ENCODE measurements around the gene QSOX2.
"Not testable (repeated sequence)": the region's sequence is repeated elsewhere in the genome, so short reads cannot be mapped to it uniquely, and the experiment has no call there.

QSOX2 gene

GRCh38 chr9:136268318-136268717 lies 22.7 kb upstream of the QSOX2 start:
- Histone ChIP-seq H3F3A (ENCODE audit: low read depth) (no peaks in the 10 kb centered on the region), H3K4me1 (ENCODE audit: insufficient read depth, low read length, poor library complexity, severe bottlenecking) (no peaks in the 10 kb centered on the region), H3K36me3 (ENCODE audit: insufficient read depth, low read length) (no peaks in the 10 kb centered on the region), H3K9me2 (replicated peaks; ENCODE audit: low read depth, low read length) (no peaks in the 10 kb centered on the region), H2AFZ (ENCODE audit: low read length) (no peak overlapping the region), H3K4me2 (ENCODE audit: low read depth, low read length, poor library complexity, severe bottlenecking) (no peak overlapping the region), H3K27me3 (ENCODE audit: insufficient read depth, low read length, poor library complexity, severe bottlenecking) (no peaks in the 10 kb centered on the region), H3K9me3 (ENCODE audit: insufficient read depth, low read depth, low read length) (no peaks in the 10 kb centered on the region), H3K9ac (ENCODE audit: low read depth, low read length, poor library complexity, severe bottlenecking) (no peak overlapping the region), H3K79me2 (ENCODE audit: insufficient read depth, low read length) (no peaks in the 10 kb centered on the region), H3K4me3 (ENCODE audit: low read length, poor library complexity, severe bottlenecking) (no peak overlapping the region), H4K20me1 (ENCODE audit: insufficient read depth, low read length, poor library complexity, severe bottlenecking) (no peaks in the 10 kb centered on the region)
- TF ChIP-seq CTCF (conservative IDR thresholded peaks at IDR 0.05; ENCODE audit: low read length) (peak; percentile 33), EZH2phosphoT487 (IDR thresholded peaks at IDR 0.05; ENCODE audit: borderline replicate concordance) (no peak)

- H3K9me3 ChIP-seq (ENCODE audit: insufficient read depth, low read depth, low read length): no peaks in the 10 kb centered on the region
- no peaks in the 10 kb centered on the region for H3K27me3 ChIP-seq (ENCODE audit: insufficient read depth, low read length, poor library complexity, severe bottlenecking)
- no peaks in the 10 kb centered on the region for H3K79me2 ChIP-seq (ENCODE audit: insufficient read depth, low read length)
- TF ChIP-seq EZH2phosphoT487 (IDR thresholded peaks at IDR 0.05; ENCODE audit: borderline replicate concordance) (no peak), CTCF (conservative IDR thresholded peaks at IDR 0.05; ENCODE audit: low read length) (0 out of 2 replicates have a peak, but pooled peaks have one; percentile 10)
- H2AFZ ChIP-seq (ENCODE audit: low read length): peak overlapping the region; percentile 87
- no peaks in the 10 kb centered on the region for H3K9me2 ChIP-seq (replicated peaks; ENCODE audit: low read depth, low read length)
- peak overlapping the region; percentile 39 for H3K9ac ChIP-seq (ENCODE audit: low read depth, low read length, poor library complexity, severe bottlenecking)
- H3F3A ChIP-seq (ENCODE audit: low read depth): no peaks in the 10 kb centered on the region
- H4K20me1 ChIP-seq (ENCODE audit: insufficient read depth, low read length, poor library complexity, severe bottlenecking): no peaks in the 10 kb centered on the region
- H3K4me1 ChIP-seq (ENCODE audit: insufficient read depth, low read length, poor library complexity, severe bottlenecking): no peaks in the 10 kb centered on the region
- peak overlapping the region; percentile 34 for H3K4me2 ChIP-seq (ENCODE audit: low read depth, low read length, poor library complexity, severe bottlenecking)
- no peaks in the 10 kb centered on the region for H3K36me3 ChIP-seq (ENCODE audit: insufficient read depth, low read length)
- H3K4me3 ChIP-seq (ENCODE audit: low read length, poor library complexity, severe bottlenecking): peak overlapping the region; percentile 51
These were observed 21.9 kb upstream of the QSOX2 start for GRCh38 chr9:136267261-136268111.

- H3K9me3 ChIP-seq (ENCODE audit: insufficient read depth, low read depth, low read length); H3K9ac ChIP-seq (ENCODE audit: low read depth, low read length, poor library complexity, severe bottlenecking); H4K20me1 ChIP-seq (ENCODE audit: insufficient read depth, low read length, poor library complexity, severe bottlenecking); H3K4me1 ChIP-seq (ENCODE audit: insufficient read depth, low read length, poor library complexity, severe bottlenecking); H3K9me2 ChIP-seq (replicated peaks; ENCODE audit: low read depth, low read length); H3F3A ChIP-seq (ENCODE audit: low read depth); H3K27me3 ChIP-seq (ENCODE audit: insufficient read depth, low read length, poor library complexity, severe bottlenecking); H3K79me2 ChIP-seq (ENCODE audit: insufficient read depth, low read length); H3K36me3 ChIP-seq (ENCODE audit: insufficient read depth, low read length): not testable (repeated sequence)
- Histone ChIP-seq H3K4me3 (ENCODE audit: low read length, poor library complexity, severe bottlenecking) (peak overlapping the region; percentile 31), H2AFZ (ENCODE audit: low read length) (peak overlapping the region; percentile 87), H3K4me2 (ENCODE audit: low read depth, low read length, poor library complexity, severe bottlenecking) (peak overlapping the region; percentile 34)
These were observed 21.0 kb upstream of the QSOX2 start for GRCh38 chr9:136266641-136267040.

Data from Loucy (cell line).